Neural cell (in vitro differentiated cells): Measurements from ENCODE around the gene CPNE1.

Experiments
- CTCF ChIP-seq: fragments of 450-650 bp; IDR thresholded peaks from 2 replicates; pipeline ENCODE4 v1.5.1; 2014; ENCODE audit warnings: antibody characterized with exemption, mild to moderate bottlenecking, moderate library complexity; ENCODE audit not compliant: poor library complexity, severe bottlenecking
- EP300 ChIP-seq: fragments of 450-650 bp; conservative IDR thresholded peaks from 2 replicates; pipeline ENCODE4 v1.6.1; 2014; ENCODE audit warnings: antibody characterized with exemption, mild to moderate bottlenecking, moderate library complexity; ENCODE audit not compliant: poor library complexity, severe bottlenecking
- MXI1 ChIP-seq: fragments of 450-650 bp; conservative IDR thresholded peaks from 2 replicates; pipeline ENCODE4 v1.6.1; 2014; ENCODE audit warnings: antibody characterized with exemption, mild to moderate bottlenecking; ENCODE audit not compliant: poor library complexity, severe bottlenecking
- POLR2AphosphoS5 ChIP-seq: IDR thresholded peaks from 2 replicates; pipeline ENCODE4 v1.6.1; 2012
- REST ChIP-seq: IDR thresholded peaks from 2 replicates; pipeline ENCODE4 v1.6.1; 2012; ENCODE audit warnings: borderline replicate concordance
- SMC3 ChIP-seq: fragments of 450-650 bp; conservative IDR thresholded peaks from 2 replicates; pipeline ENCODE4 v1.6.1; 2014; ENCODE audit warnings: antibody characterized with exemption, mild to moderate bottlenecking, moderate library complexity; ENCODE audit not compliant: poor library complexity
- TAF1 ChIP-seq: IDR thresholded peaks from 2 replicates; pipeline ENCODE4 v1.6.1; 2012; ENCODE audit warnings: low read depth

DNA sequence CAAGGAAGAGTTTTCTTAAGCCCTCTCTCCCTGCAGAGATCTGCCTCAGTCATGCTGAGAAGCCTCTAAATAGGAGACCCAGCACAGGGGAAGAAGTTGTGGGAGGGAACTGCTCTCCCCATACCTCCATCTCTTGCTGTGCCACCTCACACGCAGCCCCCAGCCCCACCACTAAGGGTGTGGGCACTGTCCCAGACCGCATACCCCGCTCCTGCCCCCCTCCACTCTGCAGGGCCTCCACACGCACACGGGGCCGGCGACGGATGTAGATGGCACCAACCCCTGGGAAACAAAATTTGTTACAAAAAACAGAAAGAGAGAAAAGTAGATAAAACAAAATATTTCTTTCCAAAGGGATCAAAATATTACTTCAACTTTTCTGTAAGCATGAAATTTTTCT is 10.2 kb upstream of the CPNE1 start:
- TF ChIP-seq CTCF, result no peak
- no peak for TF ChIP-seq POLR2AphosphoS5
- no peak for TF ChIP-seq SMC3
- TF ChIP-seq EP300, result no peak
- TF ChIP-seq REST, result no peak
- TF ChIP-seq TAF1, result no peak
- no peak for TF ChIP-seq MXI1
